Middle frontal gyrus (tissue), 1 donor: ENCODE data around the gene CCDC60.

Source experiments
- DNase-seq: peaks from one replicate; pipeline ENCODE4 v3.0.0-alpha.2; 2015; ENCODE audit warnings: low spot score; ENCODE audit errors: extremely low spot score

The CCDC60 gene

GRCh38 chr12:119446459-119446858 is 111.9 kb downstream of the CCDC60 start:
- no peak for DNase-seq

- DNase-seq = no peak
Observed at GRCh38 chr12:119447126-119447525, 112.6 kb downstream of the CCDC60 start.

GRCh38 chr12:119447618-119448017 is 113.1 kb downstream of the CCDC60 start:
- DNase-seq = no peak

GRCh38 chr12:119448611-119449131 is 114.1 kb downstream of the CCDC60 start:
- no peak for DNase-seq

GRCh38 chr12:119450771-119451170 is 116.2 kb downstream of the CCDC60 start:
- DNase-seq = no peak

GRCh38 chr12:119456824-119457223 is 122.3 kb downstream of the CCDC60 start:
- DNase-seq = no peak

GRCh38 chr12:119457271-119457670 is 122.7 kb downstream of the CCDC60 start:
- DNase-seq = no peak

GRCh38 chr12:119459481-119459880 is 125.0 kb downstream of the CCDC60 start:
- DNase-seq = no peak

GRCh38 chr12:119460876-119461275 is 126.3 kb downstream of the CCDC60 start:
- no peak for DNase-seq

- no peak for DNase-seq
Observed at GRCh38 chr12:119461636-119462214, 127.2 kb downstream of the CCDC60 start.

- DNase-seq = no peak
Observed at GRCh38 chr12:119463211-119463926, 128.8 kb downstream of the CCDC60 start.

GRCh38 chr12:119468296-119468695 is 133.8 kb downstream of the CCDC60 start:
- no peak for DNase-seq

GRCh38 chr12:119475650-119476049 is 141.1 kb downstream of the CCDC60 start:
- no peak for DNase-seq

GRCh38 chr12:119476951-119477350 is 142.4 kb downstream of the CCDC60 start:
- no peak for DNase-seq

- DNase-seq = peak; percentile 12
Observed at GRCh38 chr12:119479121-119479561, 144.6 kb downstream of the CCDC60 start.

GRCh38 chr12:119480551-119480950 is 146.0 kb downstream of the CCDC60 start:
- DNase-seq = no peak

GRCh38 chr12:119486599-119487154 is 152.1 kb downstream of the CCDC60 start:
- no peak for DNase-seq

- DNase-seq = no peak
Observed at GRCh38 chr12:119491814-119492213, 157.3 kb downstream of the CCDC60 start.

- DNase-seq = no peak
Observed at GRCh38 chr12:119500209-119500608, 165.7 kb downstream of the CCDC60 start.

GRCh38 chr12:119501052-119501451 is 166.5 kb downstream of the CCDC60 start:
- no peak for DNase-seq

- DNase-seq = no peak
Observed at GRCh38 chr12:119505001-119505400, 170.5 kb downstream of the CCDC60 start.

- DNase-seq = no peak
Observed at GRCh38 chr12:119512772-119513497, 178.4 kb downstream of the CCDC60 start.
